HTR-8/SVneo (cell line): ENCODE measurements around the gene ALK.
"Not testable (repeated sequence)": the region's sequence is repeated elsewhere in the genome, so short reads cannot be mapped to it uniquely, and the experiment has no call there.

Source experiments
- DNase-seq: peaks from one replicate; pipeline ENCODE4 v3.0.0; 2011; ENCODE audit warnings: low spot score, mixed read lengths; ENCODE audit not compliant: insufficient read length
- FAIRE-seq: peaks from 2 replicates; lab custom pipeline; 2011; peaks lifted over from hg19 to GRCh38; lab: Jason Lieb, UNC

The ALK gene

GRCh38 chr2:29848566-29849310, 72.6 kb downstream of the ALK start:
- DNase-seq (no peak), FAIRE-seq (no peak)

GRCh38 chr2:29847886-29848285, 73.5 kb downstream of the ALK start:
- FAIRE-seq (no peak), DNase-seq (no peak)

GRCh38 chr2:29844713-29845326, 76.6 kb downstream of the ALK start:
- FAIRE-seq = no peak
- DNase-seq = no peak

GRCh38 chr2:29841386-29842004, 79.9 kb downstream of the ALK start:
- FAIRE-seq = no peak
- DNase-seq = peak; percentile 43

GRCh38 chr2:29839306-29839705, 82.1 kb downstream of the ALK start:
- FAIRE-seq = no peak
- DNase-seq = no peak

GRCh38 chr2:29837925-29838324, 83.5 kb downstream of the ALK start:
- DNase-seq (no peak), FAIRE-seq (no peak)

GRCh38 chr2:29834624-29835023, 86.8 kb downstream of the ALK start:
- FAIRE-seq = no peak
- DNase-seq = no peak

GRCh38 chr2:29834036-29834540, 87.3 kb downstream of the ALK start:
- FAIRE-seq (no peak), DNase-seq (no peak)

- no peak for FAIRE-seq
- no peak for DNase-seq
Observed at GRCh38 chr2:29831560-29831959, 89.8 kb downstream of the ALK start.

- FAIRE-seq (no peak), DNase-seq (no peak)
Observed at GRCh38 chr2:29829841-29830240, 91.5 kb downstream of the ALK start.

GRCh38 chr2:29824145-29824544, 97.2 kb downstream of the ALK start:
- FAIRE-seq, DNase-seq: not testable (repeated sequence)

GRCh38 chr2:29821591-29821990, 99.8 kb downstream of the ALK start:
- DNase-seq (no peak), FAIRE-seq (no peak)

GRCh38 chr2:29819570-29819969, 101.8 kb downstream of the ALK start:
- DNase-seq (no peak), FAIRE-seq (no peak)

- DNase-seq (no peak), FAIRE-seq (no peak)
Observed at GRCh38 chr2:29817801-29818680, 103.3 kb downstream of the ALK start.

GRCh38 chr2:29817299-29817698, 104.1 kb downstream of the ALK start:
- DNase-seq = no peak
- no peak for FAIRE-seq

- no peak for DNase-seq
- no peak for FAIRE-seq
Observed at GRCh38 chr2:29816651-29817050, 104.7 kb downstream of the ALK start.

- no peak for DNase-seq
- no peak for FAIRE-seq
Observed at GRCh38 chr2:29811378-29811777, 110.0 kb downstream of the ALK start.

- FAIRE-seq (no peak), DNase-seq (no peak)
Observed at GRCh38 chr2:29810956-29811355, 110.4 kb downstream of the ALK start.

GRCh38 chr2:29808321-29808720, 113.1 kb downstream of the ALK start:
- DNase-seq (no peak), FAIRE-seq (no peak)

- DNase-seq = no peak
- FAIRE-seq = no peak
Observed at GRCh38 chr2:29807082-29807481, 114.3 kb downstream of the ALK start.
